NB4 (cell line): Measurements from ENCODE around the gene CTDSPL.

Experiments
- DNase-seq: peaks from one replicate; pipeline ENCODE4 v3.0.0; 2010; ENCODE audit warnings: low read depth
- H3K4me3 ChIP-seq: one replicate; pipeline ENCODE4 v1.5.1; 2011; ENCODE audit warnings: mild to moderate bottlenecking, low read depth, low read length, moderate library complexity
- CTCF ChIP-seq: IDR thresholded peaks from one replicate; pipeline ENCODE4 v1.5.1; 2012; ENCODE audit warnings: low read depth, low read length
- MAX ChIP-seq: IDR thresholded peaks from 2 replicates; pipeline ENCODE4 v1.6.1; 2011; ENCODE audit warnings: low read depth, low read length
- MYC ChIP-seq: IDR thresholded peaks from 2 replicates; pipeline ENCODE4 v1.6.1; 2011; ENCODE audit warnings: low read depth, low read length
- POLR2A ChIP-seq: IDR thresholded peaks from 2 replicates; pipeline ENCODE4 v1.6.1; 2011; ENCODE audit warnings: mild to moderate bottlenecking; ENCODE audit not compliant: insufficient read length; ENCODE audit errors: extremely low read depth

The CTDSPL gene

GRCh38 chr3:38009807-38010591 lies 148.3 kb downstream of the CTDSPL start:
- no peak for DNase-seq
- no peak overlapping the region for H3K4me3 ChIP-seq
- TF ChIP-seq MAX (no peak), MYC (no peak), POLR2A (no peak), CTCF (no peak)

GRCh38 chr3:38011111-38011510 lies 149.4 kb downstream of the CTDSPL start:
- no peak for TF ChIP-seq POLR2A
- TF ChIP-seq MYC, result no peak
- no peak for TF ChIP-seq MAX
- H3K4me3 ChIP-seq, result no peak overlapping the region
- no peak for DNase-seq

GRCh38 chr3:38015485-38015884 lies 153.8 kb downstream of the CTDSPL start:
- H3K4me3 ChIP-seq, result no peak overlapping the region
- TF ChIP-seq MAX (no peak), MYC (no peak), POLR2A (no peak), CTCF (no peak)
- DNase-seq, result no peak

GRCh38 chr3:38015984-38016383 lies 154.3 kb downstream of the CTDSPL start:
- no peak overlapping the region for H3K4me3 ChIP-seq
- no peak for TF ChIP-seq MYC
- DNase-seq, result no peak

- DNase-seq, result no peak
- no peak overlapping the region for H3K4me3 ChIP-seq
- TF ChIP-seq MYC, result no peak
- TF ChIP-seq MAX, result no peak
These were observed 154.7 kb downstream of the CTDSPL start for GRCh38 chr3:38016410-38016809.

- TF ChIP-seq MAX (no peak), POLR2A (no peak), MYC (no peak), CTCF (no peak)
- DNase-seq, result no peak
- H3K4me3 ChIP-seq, result no peak overlapping the region
These were observed 155.3 kb downstream of the CTDSPL start for GRCh38 chr3:38016847-38017444.

GRCh38 chr3:38017445-38018295 lies 156.0 kb downstream of the CTDSPL start:
- H3K4me3 ChIP-seq, result no peak overlapping the region
- TF ChIP-seq MYC, result no peak
- no peak for TF ChIP-seq POLR2A
- TF ChIP-seq CTCF, result no peak
- TF ChIP-seq MAX, result no peak
- DNase-seq, result no peak
